Activated CD4-positive, CD25-positive, alpha-beta regulatory T cell treated with anti-CD3 and anti-CD28 coated beads, Interleukin-2, amount 50 U/mL, for 16 hours (primary cell): ENCODE measurements around the gene TCN1.
A peak's percentile ranks its signal among the peaks of the same experiment; 100 is the strongest.

ENCODE experiments used
- DNase-seq: peaks from one replicate; pipeline ENCODE4 v3.0.0-alpha.2; 2020; ENCODE audit warnings: low read depth, low spot score

TCN1 gene

DNA sequence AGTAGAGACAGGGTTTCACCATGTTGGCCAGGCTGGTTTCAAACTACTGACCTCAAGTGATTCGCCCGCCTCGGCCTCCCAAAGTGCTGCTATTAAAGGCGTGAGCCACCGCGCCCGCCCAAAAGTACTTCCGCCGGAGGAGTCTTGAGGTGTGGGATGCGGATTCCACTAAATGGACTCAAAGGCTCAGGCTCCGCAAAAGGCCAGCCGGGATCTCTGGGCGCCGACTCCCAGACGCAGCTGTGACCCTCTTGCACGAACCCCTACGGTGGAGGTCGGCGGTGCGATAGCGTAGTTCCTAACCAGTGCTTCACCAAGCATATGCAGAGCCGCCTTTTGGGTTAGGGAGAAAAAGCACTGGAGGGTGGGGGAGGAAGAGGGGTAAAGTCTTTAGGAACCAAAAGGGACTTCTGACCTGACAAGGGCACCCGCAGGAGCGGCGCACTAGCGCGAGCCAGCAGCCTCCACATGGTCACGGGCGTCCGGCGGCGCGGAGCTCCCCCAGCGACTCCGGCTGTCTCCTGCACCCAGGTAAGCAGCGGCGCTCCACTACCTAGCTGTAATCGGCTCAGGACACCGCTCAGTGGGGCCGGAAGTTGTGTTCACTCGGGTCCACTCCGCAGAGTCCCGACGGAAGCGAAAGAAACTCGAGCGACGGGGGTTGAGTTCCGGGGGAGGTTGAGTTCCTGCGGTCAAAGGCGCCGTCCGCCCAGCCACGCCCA, 55.9 kb downstream of the TCN1 start, which contains the start of gene MRPL16:
MRPL16 (minus strand) TSS at position 590 of the 722 bp plus-strand sequence; CDS start at position 470, 120 bp downstream.
- DNase-seq, result peak; percentile 79

DNA sequence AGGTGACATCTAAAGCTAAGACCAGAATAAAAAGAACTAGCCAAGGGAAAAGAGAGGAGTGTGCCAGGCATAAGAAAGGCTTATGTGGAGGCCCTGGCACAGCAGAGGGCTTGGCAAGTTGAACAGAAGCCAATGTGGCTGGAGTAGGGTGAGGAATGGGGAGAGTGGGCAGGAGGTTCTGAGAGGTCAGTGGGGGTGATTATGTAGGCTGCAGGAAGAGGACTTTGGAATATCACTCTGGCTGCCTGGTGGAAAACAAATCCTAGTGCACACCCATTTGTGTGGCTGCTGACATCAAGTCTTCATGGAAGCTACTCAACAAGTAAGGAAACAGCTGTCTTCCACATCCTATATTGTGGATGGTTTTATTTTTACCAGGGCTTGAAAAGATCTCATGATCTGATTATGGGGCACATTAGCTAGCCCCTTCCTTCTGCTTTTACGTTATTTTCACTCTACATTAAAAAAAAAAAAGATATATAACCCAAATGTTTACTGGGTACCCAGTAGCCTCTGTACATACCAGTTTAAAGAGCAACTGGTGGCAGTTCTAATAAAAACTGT, 59.2 kb downstream of the TCN1 start:
- DNase-seq, result no peak

DNA sequence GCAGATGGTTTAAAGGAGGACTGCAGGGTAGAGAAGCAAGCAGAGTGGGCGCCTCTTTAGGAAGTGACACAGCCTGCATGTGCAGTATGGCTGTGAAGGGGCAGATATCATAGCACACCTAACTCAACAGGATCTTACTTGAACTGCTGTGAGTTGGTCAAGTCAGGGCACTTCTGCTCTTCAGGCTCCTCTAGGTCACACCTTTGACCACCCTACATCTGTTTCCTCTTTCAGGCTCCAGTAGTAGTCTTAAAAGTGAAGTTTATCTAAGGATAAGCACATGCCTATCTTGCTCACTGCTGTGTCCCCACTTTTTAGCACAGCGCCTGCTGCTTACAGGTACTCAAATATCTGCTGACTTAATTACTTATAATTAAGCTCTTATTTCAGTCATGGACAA, 62.2 kb downstream of the TCN1 start:
- no peak for DNase-seq
